Kidney (tissue), 14 donors: ENCODE measurements around the gene SUPT6H. TPM values are rescaled to one million over a fixed set of nuclear protein-coding genes. Genes with fewer than 3 reads are reported as not detected.

ENCODE experiments used
- DNase-seq, 5 donors: peaks; one replicate each; pipeline ENCODE4 v3.0.0-alpha.2; 2013 to 2020
- FAIRE-seq: peaks from 2 replicates; lab custom pipeline; 2012; peaks lifted over from hg19 to GRCh38; lab: Jason Lieb, UNC
- H3K27ac ChIP-seq, 2 donors: one replicate each; pipeline ENCODE4 v1.7.0; 2013; ENCODE audit warnings: low read depth in 2 of 2, low read length in 2 of 2, inconsistent platforms in 1 of 2
- H3K27me3 ChIP-seq: one replicate; pipeline ENCODE4 v1.7.1; 2013; ENCODE audit warnings: low read length, inconsistent platforms; ENCODE audit not compliant: control insufficient read depth, insufficient read depth
- H3K36me3 ChIP-seq, 3 donors: one replicate each; pipeline versions ENCODE4 v1.7.0 to v1.7.1; 2013; ENCODE audit warnings: low read length in 3 of 3, control low read depth in 1 of 3, inconsistent platforms in 1 of 3; ENCODE audit not compliant: insufficient read depth in 3 of 3, control insufficient read depth in 2 of 3
- H3K4me1 ChIP-seq, 3 donors: one replicate each; pipeline versions ENCODE4 v1.7.0 to v1.7.1; 2013; ENCODE audit warnings: low read length in 3 of 3, inconsistent platforms in 1 of 3, low read depth in 1 of 3; ENCODE audit not compliant: control insufficient read depth in 2 of 3, insufficient read depth in 2 of 3
- H3K4me3 ChIP-seq, 3 donors: one replicate each; pipeline versions ENCODE4 v1.7.0 to v1.8.1; 2013; ENCODE audit warnings: low read length in 3 of 3, control low read depth in 1 of 3, inconsistent platforms in 1 of 3
- H3K9ac ChIP-seq, 3 donors: one replicate each; pipeline versions ENCODE4 v1.7.0 to v1.7.1; 2013; ENCODE audit warnings: low read length in 3 of 3, control low read depth in 1 of 3, inconsistent platforms in 1 of 3
- H3K9me3 ChIP-seq, 3 donors: one replicate each; pipeline versions ENCODE4 v1.7.0 to v1.7.1; 2013; ENCODE audit warnings: low read length in 3 of 3, control low read depth in 1 of 3, inconsistent platforms in 1 of 3; ENCODE audit not compliant: control insufficient read depth in 2 of 3, insufficient read depth in 1 of 3
- intact Hi-C: fragments of 100-400 bp; cut with DNase I; formaldehyde crosslinking; loops from one replicate; pipeline ENCODE4 v1.11.1; 2022
- polyA plus RNA-seq: library from polyadenylated mRNA; stranded (reverse); fragments of 350-450 nt; fragmentation: Illumina TruSeq; extraction: RNeasy Lipid Tissue Mini Kit (QIAGEN cat#74804); gene quantifications from one replicate; pipeline ENCODE4 v1.2.3, GENCODE V29; 2014; ENCODE audit warnings: low read depth, low replicate concordance; ENCODE audit not compliant: insufficient read depth
- total RNA-seq: library from RNA; stranded (reverse); fragmentation: NEBNext Ultra II Directional; extraction: Animal tissue kit (Norgen Biotek cat#: 25700); gene quantifications from one replicate; pipeline ENCODE4 v1.2.1, GENCODE V29; 2021
- TF ChIP-seq, protein P1 (sequence below): IDR thresholded peaks from 3 replicates; pipeline ENCODE4 v1.5.1; 2012; ENCODE audit warnings: mild to moderate bottlenecking, moderate library complexity, borderline replicate concordance; ENCODE audit not compliant: insufficient read depth; ENCODE audit errors: extremely low read depth
- donor health status: control.
- donor health status: control.
- donor health status: control.
- donor health status: control.
- donor health status: control.
- donor health status: DM: yes; HTN: yes; CAD: no.
- donor health status: Normal renal cell carcinoma (clear cell type).

The SUPT6H gene
- total and polyA plus RNA-seq, 2 donors from 2014 or later, result 21.4 to 61.5 TPM

DNA sequence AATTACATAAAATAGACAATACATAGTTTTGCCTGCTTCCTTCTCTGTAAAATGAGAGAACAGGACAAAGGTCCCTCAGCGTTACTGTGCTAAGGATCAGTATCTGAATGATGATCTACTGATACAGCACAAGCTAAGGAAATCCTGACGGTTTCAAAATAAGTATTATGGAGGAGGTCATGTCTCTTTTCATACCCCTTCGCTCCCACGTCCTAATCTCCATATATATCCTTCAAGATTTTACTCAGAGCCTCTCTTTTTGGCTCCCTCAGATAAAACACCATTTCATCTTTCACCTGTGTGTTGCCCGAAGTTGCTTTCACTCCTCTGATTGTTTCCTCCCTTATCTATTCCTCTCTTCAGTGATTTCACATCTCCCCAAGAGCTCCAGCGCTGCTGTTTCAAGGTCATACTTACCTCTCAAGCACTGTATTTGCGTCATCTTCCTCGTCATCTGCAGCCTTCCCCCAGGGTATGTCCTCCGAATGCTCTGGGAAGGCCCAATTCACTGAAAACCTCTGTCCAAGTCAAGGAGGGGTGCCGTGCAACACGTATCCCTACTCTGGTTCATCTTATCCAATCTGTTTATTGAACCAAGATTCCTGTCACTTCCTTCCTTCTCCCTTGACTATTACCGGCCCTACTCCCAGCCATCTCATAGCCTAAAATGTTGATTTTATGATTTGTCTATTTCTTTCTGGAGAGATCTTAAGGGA lies 15.8 kb upstream of the SUPT6H start:
- H3K9ac ChIP-seq, result peak overlapping the region in 2 of 3 donors; percentile 28 to 90
- no peaks in the 10 kb centered on the region for H3K27me3 ChIP-seq
- DNase-seq (no peak), FAIRE-seq (no peak)
- peaks cover 10 to 25% (median 25%) of the 10 kb centered on the region in 3 donors for H3K36me3 ChIP-seq
- H3K4me3 ChIP-seq, result peak overlapping the region in 1 of 3 donors; percentile 93
- intact Hi-C loops, result no loop called here
- peak overlapping the region; percentile 91 to 96 for H3K27ac ChIP-seq
- peaks cover 0 to 26% (median 25%) of the 10 kb centered on the region in 3 donors for H3K4me1 ChIP-seq
- TF ChIP-seq, protein P1, sequence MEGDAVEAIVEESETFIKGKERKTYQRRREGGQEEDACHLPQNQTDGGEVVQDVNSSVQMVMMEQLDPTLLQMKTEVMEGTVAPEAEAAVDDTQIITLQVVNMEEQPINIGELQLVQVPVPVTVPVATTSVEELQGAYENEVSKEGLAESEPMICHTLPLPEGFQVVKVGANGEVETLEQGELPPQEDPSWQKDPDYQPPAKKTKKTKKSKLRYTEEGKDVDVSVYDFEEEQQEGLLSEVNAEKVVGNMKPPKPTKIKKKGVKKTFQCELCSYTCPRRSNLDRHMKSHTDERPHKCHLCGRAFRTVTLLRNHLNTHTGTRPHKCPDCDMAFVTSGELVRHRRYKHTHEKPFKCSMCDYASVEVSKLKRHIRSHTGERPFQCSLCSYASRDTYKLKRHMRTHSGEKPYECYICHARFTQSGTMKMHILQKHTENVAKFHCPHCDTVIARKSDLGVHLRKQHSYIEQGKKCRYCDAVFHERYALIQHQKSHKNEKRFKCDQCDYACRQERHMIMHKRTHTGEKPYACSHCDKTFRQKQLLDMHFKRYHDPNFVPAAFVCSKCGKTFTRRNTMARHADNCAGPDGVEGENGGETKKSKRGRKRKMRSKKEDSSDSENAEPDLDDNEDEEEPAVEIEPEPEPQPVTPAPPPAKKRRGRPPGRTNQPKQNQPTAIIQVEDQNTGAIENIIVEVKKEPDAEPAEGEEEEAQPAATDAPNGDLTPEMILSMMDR, result no peak
- no peaks in the 10 kb centered on the region for H3K9me3 ChIP-seq

DNA sequence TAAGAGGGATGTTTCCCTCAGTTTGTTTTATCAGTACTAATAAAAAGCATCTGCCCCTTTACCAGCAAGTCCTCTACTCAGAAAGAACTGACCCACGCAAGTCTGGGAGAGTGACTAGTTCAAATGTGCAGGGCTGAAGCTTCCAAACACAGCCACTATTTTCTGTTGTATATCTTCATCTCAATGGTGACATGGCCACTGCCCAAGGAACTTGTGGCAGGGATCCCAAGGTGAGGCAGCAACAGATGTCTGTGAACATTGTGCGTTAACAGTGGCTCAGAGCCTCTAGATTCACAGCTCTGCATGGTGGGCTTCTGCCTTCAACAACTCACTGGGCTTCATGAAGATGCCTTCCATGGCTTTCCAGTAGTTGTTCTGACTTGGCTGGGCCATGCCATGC lies 13.3 kb upstream of the SUPT6H start:
- Histone ChIP-seq H3K4me3 (no peak overlapping the region), H3K9me3 (no peaks in the 10 kb centered on the region), H3K27ac (no peak overlapping the region), H3K36me3 (peaks cover 2 to 16% (median 15%) of the 10 kb centered on the region in 3 donors), H3K4me1 (peaks cover 0 to 16% (median 13%) of the 10 kb centered on the region in 3 donors), H3K9ac (no peak overlapping the region), H3K27me3 (no peaks in the 10 kb centered on the region)
- intact Hi-C loops, result no loop called here
- DNase-seq (no peak), FAIRE-seq (no peak)
- TF ChIP-seq, protein P1, result no peak

DNA sequence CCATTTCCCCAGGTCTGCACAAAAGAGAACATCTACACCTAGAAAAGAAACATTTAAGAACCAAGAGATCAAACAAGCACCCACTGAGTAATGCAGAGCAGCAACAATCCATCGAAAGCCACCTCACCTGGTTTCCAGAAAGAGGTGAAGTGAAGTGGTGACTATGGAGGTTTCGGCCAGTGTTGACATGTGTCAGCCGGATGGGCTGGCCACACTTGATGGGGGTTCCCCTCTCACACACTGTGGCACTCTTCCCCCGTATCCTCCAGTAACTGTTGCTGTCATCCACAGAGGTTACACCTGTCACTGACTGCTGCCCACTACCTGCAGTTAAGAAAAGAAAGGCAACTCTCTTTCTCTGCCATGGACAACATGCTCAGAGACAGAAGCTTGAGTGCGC lies 6.8 kb upstream of the SUPT6H start:
- no peak for DNase-seq

More for the DNA sequence above, 6.8 kb upstream of the SUPT6H start:
- H3K27me3 ChIP-seq, result no peaks in the 10 kb centered on the region
- intact Hi-C loops, result no loop called here
- H3K27ac ChIP-seq, result no peak overlapping the region
- FAIRE-seq, result no peak
- peaks cover 2 to 19% (median 14%) of the 10 kb centered on the region in 3 donors for H3K36me3 ChIP-seq
- H3K4me3 ChIP-seq, result no peak overlapping the region
- no peak overlapping the region for H3K9ac ChIP-seq
- H3K4me1 ChIP-seq, result no peaks in the 10 kb centered on the region
- no peaks in the 10 kb centered on the region for H3K9me3 ChIP-seq
- TF ChIP-seq, protein P1, result no peak
